GM12864 (cell line): Measurements from ENCODE around the gene ANKS1B.
"Not testable (repeated sequence)": the region's sequence is repeated elsewhere in the genome, so short reads cannot be mapped to it uniquely, and the experiment has no call there.

Experiments used
- DNase-seq: peaks from one replicate; pipeline ENCODE4 v3.0.0-alpha.2; 2011; ENCODE audit warnings: low read depth
- H3K4me3 ChIP-seq: 2 replicates; pipeline ENCODE4 v1.5.1; 2011; ENCODE audit warnings: mild to moderate bottlenecking, low read depth, low read length, control low read depth
- CTCF ChIP-seq: IDR thresholded peaks from 2 replicates; pipeline ENCODE4 v1.5.1; 2011; ENCODE audit warnings: low read depth, mild to moderate bottlenecking, moderate library complexity, low read length, control low read depth, inconsistent platforms; ENCODE audit errors: missing control alignments

The ANKS1B gene

GRCh38 chr12:99810718-99811593 lies 173.8 kb downstream of the ANKS1B start:
- no peak overlapping the region for H3K4me3 ChIP-seq
- TF ChIP-seq CTCF: no peak
- DNase-seq: no peak

- no peak for DNase-seq
- TF ChIP-seq CTCF: no peak
- no peak overlapping the region for H3K4me3 ChIP-seq
These were observed 174.8 kb downstream of the ANKS1B start for GRCh38 chr12:99809909-99810308.

GRCh38 chr12:99806304-99806703 lies 178.4 kb downstream of the ANKS1B start:
- DNase-seq: no peak
- TF ChIP-seq CTCF: no peak

GRCh38 chr12:99804715-99805114 lies 180.0 kb downstream of the ANKS1B start:
- H3K4me3 ChIP-seq: no peak overlapping the region
- no peak for DNase-seq
- no peak for TF ChIP-seq CTCF

More at GRCh38 chr12:99806304-99806703, 178.4 kb downstream of the ANKS1B start:
- H3K4me3 ChIP-seq: no peak overlapping the region

- no peak for TF ChIP-seq CTCF
- DNase-seq: no peak
- H3K4me3 ChIP-seq: no peak overlapping the region
These were observed 184.1 kb downstream of the ANKS1B start for GRCh38 chr12:99800605-99801004.

- not testable (repeated sequence) for DNase-seq, H3K4me3 ChIP-seq
These were observed 186.8 kb downstream of the ANKS1B start for GRCh38 chr12:99797931-99798330.

GRCh38 chr12:99783421-99783820 lies 201.3 kb downstream of the ANKS1B start:
- TF ChIP-seq CTCF: no peak
- no peak overlapping the region for H3K4me3 ChIP-seq
- no peak for DNase-seq
